Fibroblast of upper back skin (primary cell): ENCODE results near the gene OXCT1.
A peak's percentile ranks its signal among the peaks of the same experiment; 100 is the strongest.

Experiments used
- DNase-seq: peaks from one replicate; pipeline ENCODE4 v3.0.0-alpha.2; 2013

The OXCT1 gene

DNA sequence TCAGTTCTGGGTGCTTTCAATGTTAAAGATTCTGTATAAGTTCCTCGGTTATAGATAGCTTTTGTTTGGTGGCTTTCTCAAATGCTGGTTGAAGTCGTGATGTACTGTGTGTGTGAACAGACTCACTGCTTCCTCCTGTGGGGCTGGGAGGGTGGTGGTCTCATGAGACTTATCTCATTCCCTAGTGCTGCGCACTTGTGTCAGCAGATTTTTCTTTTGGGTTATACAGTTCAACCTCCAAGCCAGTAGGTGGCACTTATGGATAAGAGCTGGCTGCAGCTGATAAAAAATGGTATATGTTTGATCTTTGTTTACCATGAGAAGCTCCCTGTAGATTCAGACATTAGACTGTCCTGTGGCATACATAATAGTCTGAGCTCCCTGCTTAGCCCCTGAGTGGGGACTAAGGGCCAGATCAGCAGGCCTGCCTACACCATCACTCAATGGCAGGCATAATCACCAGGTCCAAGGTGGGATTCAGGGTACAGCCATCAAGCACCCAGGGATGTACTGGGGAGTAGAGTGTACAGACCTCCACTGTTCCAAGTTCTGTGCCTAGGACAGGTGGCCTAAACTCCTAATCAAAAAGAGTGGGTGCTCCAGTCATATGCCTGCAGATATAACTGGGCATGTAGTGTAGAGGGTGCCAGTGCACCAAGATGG, 174.2 kb downstream of the OXCT1 start:
- DNase-seq: peak; percentile 7

- no peak for DNase-seq
Observed at GRCh38 chr5:41686767-41687166, 183.5 kb downstream of the OXCT1 start.

DNA sequence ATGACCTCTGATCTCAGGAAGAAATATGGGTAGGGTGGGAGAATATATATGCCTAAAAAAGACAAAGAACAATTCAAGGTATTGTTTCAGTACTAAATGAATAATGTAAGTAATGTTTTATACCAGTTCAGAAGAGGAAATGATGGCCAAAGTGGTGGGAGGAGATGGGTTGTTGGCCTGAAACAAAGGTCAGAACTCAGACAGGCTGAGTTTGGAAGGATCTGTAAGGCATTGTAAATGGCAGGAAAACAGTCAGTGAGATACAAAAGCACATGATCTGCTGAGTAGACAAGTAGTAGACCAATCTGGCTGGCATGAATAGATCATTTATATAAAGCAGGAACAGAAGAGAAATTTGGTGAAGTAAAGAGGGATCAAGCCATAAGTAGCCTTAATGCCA, 184.0 kb downstream of the OXCT1 start:
- DNase-seq: no peak

- no peak for DNase-seq
Observed at GRCh38 chr5:41683181-41683580, 187.0 kb downstream of the OXCT1 start.

- no peak for DNase-seq
Observed at GRCh38 chr5:41682641-41683040, 187.6 kb downstream of the OXCT1 start.

DNA sequence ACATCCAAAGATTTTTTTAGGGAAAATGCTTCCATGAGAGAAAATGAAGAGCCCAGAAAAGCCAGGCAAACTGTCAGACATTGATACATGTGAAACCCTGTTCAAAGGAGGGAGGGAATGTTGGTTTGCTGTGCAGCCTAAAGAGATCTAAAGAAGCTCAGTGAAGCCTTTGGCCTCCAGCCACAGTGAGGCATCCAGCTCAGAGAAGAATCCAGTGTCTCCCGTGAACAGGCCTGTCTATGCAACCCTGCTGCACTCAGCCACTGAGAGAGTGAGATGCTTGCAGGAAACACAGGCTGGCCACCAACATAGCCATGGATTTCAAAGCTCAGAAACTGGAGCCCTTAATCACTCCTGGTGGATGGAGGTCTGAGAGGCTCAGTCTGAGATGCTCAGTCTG, 188.4 kb downstream of the OXCT1 start:
- no peak for DNase-seq
